SHP77 treated with DMSO at 0.1 percent for 48 hours (cell line): Measurements from ENCODE around the gene OR52K1.
"Not testable (repeated sequence)": the region's sequence is repeated elsewhere in the genome, so short reads cannot be mapped to it uniquely, and the experiment has no call there.

Experiments
- DNase-seq: peaks from one replicate; lab custom pipeline; 2025; lab: John Stamatoyannopoulos, UW

OR52K1 gene

GRCh38 chr11:4482445-4482844 lies at the start of gene OR52K1:
Gene OR52K1, plus strand, starts transcription at chr11:4482646. Its CDS starts 6,255 bp downstream, at chr11:4488901.
- DNase-seq, result no peak

GRCh38 chr11:4433856-4434255 lies 48.6 kb upstream of the OR52K1 start:
- DNase-seq, result no peak

GRCh38 chr11:4436411-4436810 lies 46.0 kb upstream of the OR52K1 start:
- no peak for DNase-seq

GRCh38 chr11:4441515-4441914 lies 40.9 kb upstream of the OR52K1 start:
- DNase-seq, result no peak

DNA sequence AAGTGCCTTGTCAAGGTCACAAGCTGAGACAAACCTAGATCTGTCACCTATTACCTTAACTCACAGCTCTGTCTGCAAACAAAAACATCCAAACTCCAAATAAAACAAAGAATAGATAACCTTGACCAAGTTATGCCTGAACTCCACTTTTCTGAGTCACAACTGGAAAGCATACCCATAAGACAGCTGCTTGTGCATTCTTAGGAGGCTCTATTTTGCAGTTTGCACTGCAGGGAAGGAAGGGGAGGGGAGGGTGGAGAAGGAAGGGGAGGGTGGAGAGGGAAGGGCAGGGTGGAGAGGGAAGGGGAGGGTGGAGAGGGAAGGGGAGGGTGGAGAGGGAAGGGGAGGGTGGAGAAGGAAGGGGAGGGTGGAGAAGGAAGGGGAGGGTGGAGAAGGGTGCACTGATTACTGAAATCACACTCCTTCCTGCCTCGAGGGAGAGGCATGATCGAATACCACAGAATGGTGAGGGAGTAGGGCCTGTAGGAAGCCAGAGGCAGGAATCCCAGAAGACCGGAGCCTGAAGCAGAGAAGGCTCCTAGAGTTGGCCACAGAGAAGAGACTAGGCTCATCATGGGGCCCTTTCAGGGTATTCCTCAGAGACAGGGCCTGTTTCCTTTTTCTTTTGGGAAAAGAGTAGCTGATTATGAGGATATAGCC lies 39.1 kb upstream of the OR52K1 start:
- no peak for DNase-seq

DNA sequence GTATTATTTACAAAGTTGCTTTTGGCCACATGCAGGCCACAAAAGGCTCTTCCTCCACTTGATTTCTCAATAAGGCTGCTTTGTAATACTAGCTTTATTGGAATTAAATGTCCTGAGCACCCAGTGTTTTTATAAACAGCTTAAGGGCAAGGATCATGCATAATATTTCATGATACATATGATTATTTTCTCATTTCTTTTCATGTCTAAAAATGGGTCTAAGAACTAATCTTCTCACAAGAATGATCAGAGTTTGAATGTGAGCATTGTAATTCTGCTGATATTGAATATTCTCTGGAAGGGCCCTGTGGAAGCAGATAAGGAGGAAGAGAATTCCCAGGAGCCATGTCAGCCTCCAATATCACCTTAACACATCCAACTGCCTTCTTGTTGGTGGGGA lies 33.5 kb upstream of the OR52K1 start, which contains the start of gene OR52K2:
OR52K2 (plus strand) TSS at position 301 of the 400 bp plus-strand sequence; CDS start at position 346, 45 bp downstream.
- DNase-seq, result no peak

GRCh38 chr11:4453118-4453517 lies 29.3 kb upstream of the OR52K1 start:
- DNase-seq, result no peak

- DNase-seq, result no peak
These were observed 28.4 kb upstream of the OR52K1 start for GRCh38 chr11:4454021-4454420.

- no peak for DNase-seq
These were observed 27.0 kb upstream of the OR52K1 start for GRCh38 chr11:4455419-4455818.

GRCh38 chr11:4459500-4459899 lies 22.9 kb upstream of the OR52K1 start:
- no peak for DNase-seq

DNA sequence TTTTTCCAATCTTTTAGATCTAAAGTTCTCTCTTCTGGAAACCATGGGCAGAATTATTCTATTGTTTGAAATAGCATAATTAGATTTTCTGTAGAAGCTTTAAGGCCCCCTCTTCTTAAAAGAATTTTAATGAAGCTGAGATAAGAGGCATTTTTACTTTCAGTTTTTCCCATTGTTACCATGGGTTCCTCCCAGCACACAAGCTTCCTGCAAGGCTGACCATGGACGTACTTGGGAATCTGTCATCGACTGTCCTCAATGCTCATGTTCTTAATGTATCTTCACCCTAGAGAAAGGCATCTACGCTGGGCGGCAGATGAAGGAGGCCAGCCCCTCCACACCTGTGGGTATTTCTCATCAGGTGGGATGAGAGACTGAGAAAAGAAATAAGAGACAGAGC lies 22.3 kb upstream of the OR52K1 start:
- DNase-seq, result no peak

DNA sequence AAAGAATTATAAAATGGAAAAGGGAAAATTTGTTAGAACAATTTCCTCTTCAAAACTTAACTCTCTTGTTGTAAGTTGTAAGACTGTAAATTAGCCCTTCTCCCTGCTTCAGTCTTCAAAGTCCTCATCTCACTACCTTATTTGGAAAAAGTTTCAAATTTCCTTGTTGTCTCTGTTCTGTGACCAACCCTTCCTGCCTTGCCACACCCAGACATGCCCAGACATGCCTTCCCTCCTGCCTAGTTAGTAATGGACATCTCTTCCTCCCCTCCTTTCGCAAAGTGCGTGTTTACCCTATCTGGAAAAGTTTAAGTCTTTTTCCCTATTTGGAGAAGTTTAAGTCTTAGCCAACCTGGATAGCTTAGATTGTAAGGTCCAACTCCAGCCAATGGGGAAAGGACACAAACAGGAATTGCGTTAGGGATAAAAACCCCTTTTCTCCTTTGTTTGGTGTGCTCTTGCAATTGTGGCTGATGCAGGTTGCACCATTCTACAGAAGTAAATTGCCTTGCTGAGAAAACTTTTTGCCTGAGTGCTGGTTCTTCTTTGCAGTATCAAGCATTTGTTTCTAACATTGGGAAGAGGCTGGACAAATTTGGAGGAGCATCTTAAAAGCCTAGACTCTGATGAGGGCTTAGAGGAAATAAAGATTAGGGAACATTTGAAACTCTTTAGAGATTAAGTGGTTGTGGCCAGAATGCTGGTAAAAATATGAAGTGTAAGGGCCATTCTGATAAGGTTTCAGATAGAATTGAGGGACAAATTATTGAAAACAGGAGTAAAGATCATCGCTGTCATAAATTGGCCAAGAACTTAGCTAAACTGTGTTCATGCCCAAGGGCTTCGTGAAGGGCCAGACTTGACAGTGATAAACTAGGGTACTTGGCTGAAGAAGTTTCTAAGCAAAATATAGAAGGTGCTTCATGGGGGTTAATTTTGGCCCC lies 18.0 kb upstream of the OR52K1 start:
- no peak for DNase-seq

DNA sequence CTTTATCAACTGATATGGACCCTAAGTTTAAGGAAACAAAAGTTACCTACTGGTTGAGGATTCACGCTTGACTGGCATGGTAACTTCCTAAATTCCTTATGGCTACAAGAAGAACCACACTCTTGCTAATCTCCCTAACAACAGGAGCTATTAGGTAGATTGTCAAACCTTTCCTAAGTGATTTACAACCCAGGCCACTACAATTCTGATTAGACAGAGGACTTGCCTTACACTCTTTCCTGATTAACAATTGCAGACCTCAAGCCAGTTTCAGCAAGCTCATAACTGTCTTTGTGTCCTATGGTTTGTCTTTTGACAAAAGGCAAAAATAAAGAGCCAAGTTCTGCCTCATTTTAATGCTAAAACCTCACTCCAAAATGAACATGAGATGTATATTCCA lies 17.0 kb upstream of the OR52K1 start:
- DNase-seq, result no peak

DNA sequence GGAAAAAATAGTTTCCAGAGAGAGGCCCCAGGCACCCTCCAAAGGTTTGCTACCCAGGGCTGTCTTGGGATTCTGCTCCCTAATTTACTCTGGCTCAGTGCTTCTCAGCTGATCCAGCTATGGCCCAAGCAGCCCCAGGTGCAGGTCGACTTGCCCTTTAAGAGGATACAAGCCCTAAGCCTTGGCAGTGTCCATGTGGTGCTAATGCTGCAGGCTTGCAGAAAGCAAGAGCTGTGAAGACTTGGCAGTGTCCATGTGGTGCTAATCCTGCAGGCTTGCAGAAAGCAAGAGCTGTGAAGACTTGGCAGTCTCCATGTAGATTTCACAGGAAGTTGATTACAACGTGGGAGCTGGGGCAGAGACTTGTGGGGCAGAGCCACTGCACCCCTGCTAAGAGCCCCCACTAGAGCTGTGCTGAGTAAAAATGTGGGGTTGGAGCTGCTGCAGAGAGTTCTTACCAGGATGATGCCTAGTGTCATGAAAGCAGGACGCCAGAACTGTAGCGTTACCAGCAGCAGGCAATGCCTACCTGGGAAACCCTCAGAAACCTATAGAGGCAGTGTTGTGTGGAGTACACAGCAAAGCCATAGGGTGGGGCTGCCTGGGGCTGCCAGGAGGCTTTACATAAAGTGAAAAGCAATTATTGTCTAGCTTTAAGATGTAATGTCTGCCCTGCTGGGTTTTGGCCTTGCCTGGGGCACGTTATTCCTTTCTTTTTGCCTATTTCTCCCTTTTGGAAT lies 16.1 kb upstream of the OR52K1 start:
- DNase-seq, result no peak

- no peak for DNase-seq
These were observed 15.5 kb upstream of the OR52K1 start for GRCh38 chr11:4466871-4467442.

GRCh38 chr11:4467811-4468606 lies 14.4 kb upstream of the OR52K1 start:
- no peak for DNase-seq

DNA sequence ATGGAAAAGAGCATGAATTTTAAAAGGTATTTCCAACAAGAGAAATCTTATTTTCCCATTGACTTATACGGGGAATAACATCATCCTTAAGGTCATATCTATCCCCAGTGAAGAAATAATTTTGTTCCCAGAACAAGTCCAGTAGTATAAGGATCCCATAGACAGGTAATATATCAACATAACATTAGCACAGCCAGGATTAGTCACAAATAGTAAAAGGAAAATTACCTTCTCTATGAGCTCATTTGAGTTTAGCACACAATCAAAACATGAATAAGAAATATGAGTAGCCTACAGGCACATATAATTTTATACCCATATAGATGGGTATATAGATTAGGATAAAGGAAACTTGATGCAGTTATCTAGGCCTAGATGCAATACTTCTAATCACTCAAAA lies 2.8 kb upstream of the OR52K1 start:
- DNase-seq, result no peak

DNA sequence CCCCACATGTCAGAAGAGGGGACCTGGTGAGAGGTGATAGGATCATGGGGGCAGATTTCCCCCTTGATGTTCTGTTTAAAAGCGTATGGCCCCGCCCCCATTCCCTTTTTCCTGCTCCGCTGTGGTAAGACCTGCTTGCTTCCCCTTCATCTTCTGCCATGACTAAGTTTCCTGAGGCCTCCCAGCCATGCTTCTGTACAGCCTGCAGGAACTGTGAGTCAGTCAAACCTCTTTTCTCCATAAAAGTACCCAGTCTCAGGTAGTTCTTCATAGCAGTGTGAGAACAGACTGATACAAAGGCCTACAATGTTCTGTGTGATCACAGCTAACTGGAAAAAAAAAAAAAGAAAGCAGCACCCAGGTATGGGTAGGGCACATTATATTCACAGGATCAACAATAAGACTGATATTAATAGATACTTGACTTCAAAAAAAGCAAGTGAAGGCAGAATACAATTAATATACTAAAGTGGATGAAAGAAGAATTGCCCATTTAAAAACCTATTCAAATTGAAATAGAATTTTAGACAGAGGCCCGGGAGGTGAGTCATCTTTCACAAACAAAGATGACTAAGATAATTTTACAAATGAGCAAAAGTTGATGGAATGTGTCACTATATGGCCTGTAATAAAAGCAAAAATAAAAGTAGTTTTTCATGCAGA lies 1.7 kb upstream of the OR52K1 start:
- DNase-seq, result no peak

GRCh38 chr11:4481240-4481582 lies 1.2 kb upstream of the OR52K1 start:
- DNase-seq, result no peak

- no peak for DNase-seq
These were observed 1.9 kb downstream of the OR52K1 start for GRCh38 chr11:4484310-4484709.

DNA sequence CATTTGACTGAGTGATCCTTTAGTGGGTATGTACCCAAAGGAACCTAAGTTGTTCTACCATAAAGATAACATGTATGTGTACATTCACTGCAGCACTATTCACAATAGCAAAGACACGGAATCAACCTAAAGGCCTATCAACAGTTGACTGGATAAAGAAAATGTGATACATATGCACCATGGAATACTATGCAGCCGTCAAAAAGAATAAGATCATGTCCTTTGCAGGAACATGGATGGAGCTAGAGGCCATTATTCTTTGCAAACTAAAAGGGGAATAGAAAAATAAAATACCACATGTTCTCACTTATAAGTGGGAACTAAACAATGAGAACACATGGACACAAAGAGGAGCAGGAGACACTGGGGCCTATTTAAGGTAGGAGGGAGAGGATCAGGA lies 9.0 kb downstream of the OR52K1 start:
- DNase-seq, result not testable (repeated sequence)
